H1 (cell line): ENCODE results near the gene CTNNBL1. TPM values are rescaled to one million over a fixed set of nuclear protein-coding genes. Genes with fewer than 3 reads are reported as not detected.

Experiments used
- CTCF ChIA-PET: fragments of 300-600 bp; sonication (Branson Sonifier 250); formaldehyde crosslinking; loops from one replicate; lab custom pipeline; 2021; ENCODE audit not compliant: partially characterized antibody; lab: Charles Lee
- POLR2A ChIA-PET: fragments of 300-600 bp; sonication (Branson Sonifier 250); formaldehyde crosslinking; loops from one replicate; lab custom pipeline; 2021; ENCODE audit warnings: inconsistent platforms; ENCODE audit not compliant: partially characterized antibody; lab: Charles Lee
- DNase-seq, 2 experiments: peaks; one replicate each; pipeline versions ENCODE4 v3.0.0 to v3.0.0-alpha.2; 2010 to 2022; ENCODE audit warnings: low spot score in 2 of 2, low read depth in 1 of 2, mixed read lengths in 1 of 2
- FAIRE-seq: peaks from 2 replicates; lab custom pipeline; 2011; peaks lifted over from hg19 to GRCh38; lab: Jason Lieb, UNC
- H2AFZ ChIP-seq: 2 replicates; pipeline ENCODE4 v1.8.1; 2012; ENCODE audit warnings: low read length, inconsistent platforms
- H2AK5ac ChIP-seq: 2 replicates; pipeline ENCODE4 v1.6.1; 2013; ENCODE audit warnings: low read depth, low read length
- H2BK120ac ChIP-seq: replicated peaks from 2 replicates; pipeline ENCODE3; 2013; ENCODE audit warnings: low read depth, low read length, inconsistent platforms
- H2BK12ac ChIP-seq: 2 replicates; pipeline ENCODE4 v1.6.1; 2013; ENCODE audit warnings: low read depth, low read length
- H2BK15ac ChIP-seq: 2 replicates; pipeline ENCODE4 v1.6.1; 2013; ENCODE audit warnings: low read length
- H2BK20ac ChIP-seq: 2 replicates; pipeline ENCODE4 v1.6.1; 2013; ENCODE audit warnings: low read length
- H2BK5ac ChIP-seq: 2 replicates; pipeline ENCODE4 v1.6.1; 2013; ENCODE audit warnings: low read depth, low read length
- H3K14ac ChIP-seq: 2 replicates; pipeline ENCODE4 v1.6.1; 2013; ENCODE audit warnings: inconsistent platforms; ENCODE audit not compliant: insufficient read length
- H3K18ac ChIP-seq: 2 replicates; pipeline ENCODE4 v1.6.1; 2013; ENCODE audit warnings: low read length; ENCODE audit errors: extremely low read depth
- H3K23ac ChIP-seq: 2 replicates; pipeline ENCODE4 v1.6.1; 2013; ENCODE audit warnings: inconsistent platforms; ENCODE audit not compliant: insufficient read length
- H3K23me2 ChIP-seq: 2 replicates; pipeline ENCODE4 v1.6.1; 2013; ENCODE audit warnings: low read depth, low read length
- H3K27ac ChIP-seq: 2 replicates; pipeline ENCODE4 v1.6.1; 2011; ENCODE audit warnings: low read depth, low read length, inconsistent platforms
- H3K27me3 ChIP-seq, 4 experiments: replicated peaks in 1 of 4; 1 replicate in 1 of 4; 2 replicates in 3 of 4; pipeline versions ENCODE4 v1.6.1 to v1.8.1; 2011 to 2013; ENCODE audit warnings: low read length in 3 of 4, mild to moderate bottlenecking in 3 of 4, inconsistent platforms in 2 of 4, mixed read lengths in 2 of 4, moderate library complexity in 1 of 4; ENCODE audit not compliant: control insufficient read depth in 3 of 4, insufficient read depth in 3 of 4; ENCODE audit errors: extremely low read depth in 1 of 4
- H3K36me3 ChIP-seq, 4 experiments: 2 replicates each; pipeline versions ENCODE4 v1.6.1 to v1.8.1; 2011 to 2013; ENCODE audit warnings: mild to moderate bottlenecking in 4 of 4, low read length in 3 of 4, moderate library complexity in 2 of 4, control low read depth in 1 of 4, inconsistent platforms in 1 of 4; ENCODE audit not compliant: insufficient read depth in 4 of 4, control insufficient read depth in 2 of 4
- H3K4ac ChIP-seq: replicated peaks from 2 replicates; pipeline ENCODE3; 2013; ENCODE audit warnings: low read length, low read depth, mixed read lengths, inconsistent platforms; ENCODE audit not compliant: insufficient read length
- H3K4me1 ChIP-seq, 4 experiments: replicated peaks in 1 of 4; 1 replicate in 1 of 4; 2 replicates in 3 of 4; pipeline versions ENCODE4 v1.6.1 to v1.8.1; 2011 to 2013; ENCODE audit warnings: low read length in 3 of 4, inconsistent platforms in 2 of 4, mixed read lengths in 1 of 4; ENCODE audit not compliant: insufficient read depth in 4 of 4, control insufficient read depth in 3 of 4
- H3K4me2 ChIP-seq, 2 experiments: 2 replicates each; pipeline versions ENCODE4 v1.6.1 to v1.8.1; 2011 to 2013; ENCODE audit warnings: low read depth in 2 of 2, low read length in 2 of 2, control low read depth in 1 of 2, inconsistent platforms in 1 of 2, mild to moderate bottlenecking in 1 of 2; ENCODE audit not compliant: insufficient read depth in 1 of 2
- H3K4me3 ChIP-seq, 4 experiments: fragments of 200-600, 300-600 bp in 1 of 4; sonication (generic), shearing (Covaris generic), sonication (Bioruptor Twin) in 1 of 4; 2 replicates each; pipeline versions ENCODE4 v1.5.1 to v1.8.1; 2011 to 2016; ENCODE audit warnings: low read length in 4 of 4, low read depth in 3 of 4, control low read depth in 2 of 4, inconsistent platforms in 2 of 4, mild to moderate bottlenecking in 2 of 4, mixed read lengths in 1 of 4, moderate library complexity in 1 of 4; ENCODE audit not compliant: insufficient read depth in 2 of 4; ENCODE audit errors: extremely low read depth in 1 of 4
- H3K56ac ChIP-seq: replicated peaks from 2 replicates; pipeline ENCODE3; 2013; ENCODE audit warnings: low read depth, mild to moderate bottlenecking, mixed read lengths, low read length, inconsistent platforms; ENCODE audit not compliant: insufficient read length
- H3K79me1 ChIP-seq: 2 replicates; pipeline ENCODE4 v1.6.1; 2013; ENCODE audit warnings: low read depth, low read length, control low read depth
- H3K79me2 ChIP-seq, 2 experiments: 2 replicates each; pipeline versions ENCODE4 v1.6.1 to v1.8.1; 2012 to 2013; ENCODE audit warnings: low read length in 2 of 2, mild to moderate bottlenecking in 2 of 2, inconsistent platforms in 1 of 2; ENCODE audit not compliant: insufficient read depth in 2 of 2, control insufficient read depth in 1 of 2
- H3K9ac ChIP-seq, 4 experiments: replicated peaks in 1 of 4; 1 replicate in 1 of 4; 2 replicates in 3 of 4; pipeline versions ENCODE4 v1.6.1 to v1.8.1; 2011 to 2013; ENCODE audit warnings: low read depth in 3 of 4, low read length in 3 of 4, control low read depth in 2 of 4, mild to moderate bottlenecking in 2 of 4, moderate library complexity in 2 of 4, inconsistent platforms in 1 of 4; ENCODE audit errors: extremely low read depth in 1 of 4
- H3K9me3 ChIP-seq, 2 experiments: 2 replicates each; pipeline versions ENCODE4 v1.6.1 to v1.8.1; 2012 to 2013; ENCODE audit warnings: mild to moderate bottlenecking in 2 of 2, moderate library complexity in 2 of 2, control low read depth in 1 of 2, inconsistent platforms in 1 of 2, low read depth in 1 of 2, low read length in 1 of 2, mixed read lengths in 1 of 2; ENCODE audit not compliant: insufficient read depth in 2 of 2
- H4K20me1 ChIP-seq, 2 experiments: replicated peaks in 1 of 2; 2 replicates each; pipeline versions ENCODE3 to v1.8.1; 2011 to 2013; ENCODE audit warnings: inconsistent platforms in 2 of 2, low read length in 2 of 2, mild to moderate bottlenecking in 1 of 2; ENCODE audit not compliant: insufficient read depth in 2 of 2, control insufficient read depth in 1 of 2
- H4K5ac ChIP-seq: 2 replicates; pipeline ENCODE4 v1.6.1; 2013; ENCODE audit warnings: low read length, low read depth, mixed read lengths, inconsistent platforms; ENCODE audit not compliant: insufficient read length
- H4K8ac ChIP-seq: 2 replicates; pipeline ENCODE4 v1.8.0; 2013; ENCODE audit warnings: mild to moderate bottlenecking, moderate library complexity, low read length, inconsistent platforms; ENCODE audit not compliant: insufficient read depth; ENCODE audit errors: extremely low read depth
- H4K91ac ChIP-seq: replicated peaks from 2 replicates; pipeline ENCODE3; 2013; ENCODE audit warnings: low read length, mixed read lengths, inconsistent platforms; ENCODE audit not compliant: insufficient read length
- CBX8 ChIP-seq: fragments of 300-800, 300-1000 bp; sonication (generic); IDR thresholded peaks from 2 replicates; pipeline ENCODE4 v1.7.1; 2016; ENCODE audit warnings: low read depth, low read length, borderline replicate concordance
- CTBP2 ChIP-seq: IDR thresholded peaks from 2 replicates; pipeline ENCODE4 v1.7.0; 2011; ENCODE audit warnings: borderline replicate concordance, mild to moderate bottlenecking, moderate library complexity, mixed read lengths, low read length; ENCODE audit not compliant: insufficient read depth, insufficient read length
- EP300 ChIP-seq, 2 experiments: IDR thresholded peaks; 1 replicate in 1 of 2; 2 replicates in 1 of 2; pipeline ENCODE4 v1.6.1; 2011 to 2012; ENCODE audit warnings: low read depth in 2 of 2, low read length in 2 of 2, mild to moderate bottlenecking in 2 of 2, borderline replicate concordance in 1 of 2, inconsistent platforms in 1 of 2, moderate library complexity in 1 of 2
- EZH2 ChIP-seq: fragments of 200-600 bp; sonication (generic); IDR thresholded peaks from 2 replicates; pipeline ENCODE4 v1.7.1; 2012; ENCODE audit warnings: low read depth, mild to moderate bottlenecking, moderate library complexity, low read length, inconsistent platforms; ENCODE audit not compliant: severe bottlenecking
- JUN ChIP-seq: IDR thresholded peaks from 2 replicates; pipeline ENCODE4 v1.6.1; 2011; ENCODE audit warnings: low read depth, mild to moderate bottlenecking, improper control_type of control experiment, low read length
- MAFK ChIP-seq: IDR thresholded peaks from 2 replicates; pipeline ENCODE4 v1.6.1; 2012; ENCODE audit warnings: low read depth, mild to moderate bottlenecking, improper control_type of control experiment, low read length
- PHF8 ChIP-seq: fragments of 200-600 bp; sonication (generic); conservative IDR thresholded peaks from 2 replicates; pipeline ENCODE4 v1.7.1; 2012; ENCODE audit warnings: low read depth, mild to moderate bottlenecking, inconsistent platforms, low read length, moderate library complexity
- SIRT6 ChIP-seq: IDR thresholded peaks from one replicate; pipeline ENCODE4 v1.7.1; 2012; ENCODE audit warnings: low read length, inconsistent platforms
- SIX5 ChIP-seq: IDR thresholded peaks from 2 replicates; pipeline ENCODE4 v1.6.1; 2011; ENCODE audit warnings: mild to moderate bottlenecking, low read depth, low read length
- WGBS, 2 experiments: shearing (Covaris generic) in 1 of 2; methylation state at CpG; one replicate each; pipeline versions ENCODE4 v1.1.6 to v1.1.7; 2013 to 2015; ENCODE audit warnings: low lambda C conversion rate in 2 of 2, mixed read lengths in 2 of 2, inconsistent platforms in 1 of 2, low coverage in 1 of 2, missing lambda C conversion rate in 1 of 2; ENCODE audit not compliant: insufficient replicate concordance in 2 of 2, insufficient coverage in 1 of 2, insufficient read length in 1 of 2; ENCODE audit errors: extremely low coverage in 1 of 2, missing lambda C conversion rate in 1 of 2; 5-methylcytosine and 5-hydroxymethylcytosine counted together
- polyA plus RNA-seq, 7 experiments: library from polyadenylated mRNA; depleted of rRNA in 3 of 7; stranded (reverse) in 5 of 7; unstranded in 2 of 7; fragments of >200 nt in 5 of 7; fragments of 200-250 nt in 2 of 7; gene quantifications; 1 replicate in 5 of 7; 2 replicates in 1 of 7; 4 replicates in 1 of 7; pipeline versions ENCODE4 v1.2.1 to v1.2.3, GENCODE V29; 2011 to 2013; ENCODE audit warnings: missing spikeins in 2 of 7, mixed read lengths in 2 of 7
- total RNA-seq: library from RNA; stranded (reverse); fragmentation: NEBNext Ultra II Directional; extraction: Animal tissue kit (Norgen Biotek cat#: 25700); gene quantifications from 2 replicates; pipeline ENCODE4 v1.2.1, GENCODE V29; 2021

CTNNBL1 gene
- total and polyA plus RNA-seq, 2 of the 8 experiments (the other 6 are each of a cell fraction or from before 2014, with no cell fraction given): 19.6 to 81.6 TPM

DNA sequence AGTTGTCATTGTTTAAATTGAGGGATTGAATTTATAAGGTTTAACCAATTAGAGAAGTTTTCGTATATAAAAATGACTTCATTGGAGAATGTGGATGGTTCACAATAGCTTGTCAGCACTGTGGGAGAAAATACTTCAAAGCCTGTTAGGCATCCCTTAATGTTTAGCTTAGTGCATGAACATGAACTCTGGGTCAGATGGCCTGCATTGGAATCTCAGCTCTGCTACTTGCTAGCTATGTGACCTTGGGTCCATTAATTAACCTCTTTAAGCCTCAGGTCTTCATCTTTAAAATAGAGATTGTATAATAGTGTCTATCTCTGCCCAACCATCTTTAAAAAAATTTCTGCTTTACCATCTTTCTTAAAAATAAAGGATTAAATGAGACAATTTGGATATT, 11.1 kb downstream of the CTNNBL1 start:
- Histone ChIP-seq H3K4ac (no peak overlapping the region), H2AFZ (no peak overlapping the region), H2BK15ac (no peak overlapping the region), H2BK5ac (no peak overlapping the region), H2BK20ac (no peak overlapping the region), H4K20me1 (peaks cover 0 to 1% of the 10 kb centered on the region in 2 experiments), H3K9me3 (no peaks in the 10 kb centered on the region; a peak in 1 of 4 replicates), H4K5ac (no peak overlapping the region), H3K79me1 (peaks cover 3% of the 10 kb centered on the region), H3K4me1 (no peaks in the 10 kb centered on the region), H2BK120ac (no peak overlapping the region), H3K27ac (no peak overlapping the region), H3K14ac (no peak overlapping the region), H3K79me2 (peaks cover 0 to 58% of the 10 kb centered on the region in 2 experiments; a peak in 2 of 4 replicates), H3K23ac (no peak overlapping the region), H4K91ac (no peak overlapping the region), H4K8ac (no peak overlapping the region), H3K36me3 (no peaks in the 10 kb centered on the region; a peak in 2 of 8 replicates), H3K4me2 (no peak overlapping the region), H3K9ac (no peak overlapping the region), H2AK5ac (no peak overlapping the region), H2BK12ac (no peak overlapping the region), H3K18ac (no peak overlapping the region), H3K27me3 (no peaks in the 10 kb centered on the region), H3K4me3 (no peak overlapping the region), H3K56ac (no peak overlapping the region), H3K23me2 (no peaks in the 10 kb centered on the region)
- 89% methylated on average over 1 of the region's 1 CpG; no CpG with 5 or more reads in 1 of the 2 experiments for WGBS, 2 experiments
- TF ChIP-seq CTBP2 (no peak), EP300 (IDR thresholded peaks at IDR 0.05; ENCODE audit: borderline replicate concordance in 1 of 2, low read depth in 2 of 2, low read length in 2 of 2) (no peak), JUN (no peak), MAFK (no peak), SIX5 (no peak), EZH2 (no peak), SIRT6 (no peak), PHF8 (no peak), CBX8 (no peak)
- ChIA-PET CTCF (interaction anchor here (0.6 to 1.1 kb wide), 2 partner anchors 9 to 19 kb away, joined by 3 read pairs; no protein-coding TSS in a partner anchor), POLR2A (interaction anchor here (0.8 to 1.1 kb wide), 2 partner anchors 23 to 178 kb away, joined by 3 to 4 read pairs; partner anchors contain the start of gene BLCAP)
- DNase-seq (no peak), FAIRE-seq (no peak)
